SK-N-MC (cell line): ENCODE data around the gene EYA3.
"Not testable (repeated sequence)": the region's sequence is repeated elsewhere in the genome, so short reads cannot be mapped to it uniquely, and the experiment has no call there.

Source experiments
- DNase-seq: peaks from one replicate; pipeline ENCODE4 v3.0.0-alpha.2; 2011; ENCODE audit warnings: low read depth, low spot score
- H3K27ac ChIP-seq: fragments of 200-600 bp; sonication (generic); 2 replicates; pipeline ENCODE4 v1.5.1; 2016; ENCODE audit warnings: mixed run types
- H3K36me3 ChIP-seq: fragments of 200-600 bp; sonication (generic); 2 replicates; pipeline ENCODE4 v1.6.1; 2017; ENCODE audit warnings: antibody characterized with exemption, low read length, mixed read lengths; ENCODE audit not compliant: insufficient read depth
- H3K4me3 ChIP-seq: fragments of 200-600 bp; sonication (generic); 2 replicates; pipeline ENCODE4 v1.5.1; 2016
- H3K9ac ChIP-seq: fragments of 200-600 bp; sonication (generic); 2 replicates; pipeline ENCODE4 v1.8.0; 2017; ENCODE audit warnings: mixed run types, mixed read lengths; ENCODE audit not compliant: insufficient read length
- H3K9me3 ChIP-seq: fragments of 200-600 bp; sonication (generic); 2 replicates; pipeline ENCODE4 v1.6.1; 2017; ENCODE audit warnings: low read depth, mild to moderate bottlenecking, antibody characterized with exemption, low read length, moderate library complexity, mixed read lengths
- EZH2 ChIP-seq: fragments of 200-600 bp; sonication (generic); IDR thresholded peaks from one replicate; pipeline ENCODE4 v1.6.1; 2017; ENCODE audit warnings: antibody characterized with exemption
- FOXP2 ChIP-seq: optimal IDR thresholded peaks from 2 replicates; pipeline ENCODE3; 2011; ENCODE audit warnings: mild to moderate bottlenecking, moderate library complexity; ENCODE audit not compliant: insufficient read depth; ENCODE audit errors: extremely low read length, control extremely low read depth
- POLR2AphosphoS5 ChIP-seq: IDR thresholded peaks from 2 replicates; pipeline ENCODE4 v1.6.1; 2012; ENCODE audit warnings: mild to moderate bottlenecking, low read depth, low read length, borderline replicate concordance

Gene EYA3

GRCh38 chr1:27999055-27999454 is 89.4 kb downstream of the EYA3 start:
- Histone ChIP-seq H3K27ac (no peak overlapping the region), H3K4me3 (no peak overlapping the region), H3K36me3 (peaks cover 43% of the 10 kb centered on the region), H3K9ac (no peak overlapping the region), H3K9me3 (no peaks in the 10 kb centered on the region)
- DNase-seq = no peak
- TF ChIP-seq FOXP2 = no peak
- no peak for TF ChIP-seq EZH2
- no peak for TF ChIP-seq POLR2AphosphoS5

- H3K27ac ChIP-seq, DNase-seq, H3K9ac ChIP-seq, H3K9me3 ChIP-seq, H3K4me3 ChIP-seq: not testable (repeated sequence)
- H3K36me3 ChIP-seq = peaks cover 64% of the 10 kb centered on the region
These were observed 93.9 kb downstream of the EYA3 start for GRCh38 chr1:27994526-27994925.

GRCh38 chr1:27994060-27994459 is 94.3 kb downstream of the EYA3 start:
- Histone ChIP-seq H3K27ac (no peak overlapping the region), H3K9me3 (no peaks in the 10 kb centered on the region), H3K9ac (no peak overlapping the region), H3K36me3 (peaks cover 66% of the 10 kb centered on the region), H3K4me3 (no peak overlapping the region)
- no peak for DNase-seq
- TF ChIP-seq FOXP2 (no peak), EZH2 (no peak), POLR2AphosphoS5 (no peak)

GRCh38 chr1:27993241-27993640 is 95.2 kb downstream of the EYA3 start:
- H3K4me3 ChIP-seq = no peak overlapping the region
- H3K27ac ChIP-seq = no peak overlapping the region
- TF ChIP-seq POLR2AphosphoS5 (no peak), EZH2 (no peak), FOXP2 (no peak)
- H3K9me3 ChIP-seq = no peaks in the 10 kb centered on the region
- no peak overlapping the region for H3K9ac ChIP-seq
- DNase-seq = no peak
- peaks cover 70% of the 10 kb centered on the region for H3K36me3 ChIP-seq

- Histone ChIP-seq H3K36me3 (peaks cover 68% of the 10 kb centered on the region), H3K27ac (no peak overlapping the region), H3K9ac (no peak overlapping the region), H3K9me3 (no peaks in the 10 kb centered on the region), H3K4me3 (no peak overlapping the region)
- no peak for DNase-seq
- TF ChIP-seq POLR2AphosphoS5 (no peak), EZH2 (no peak), FOXP2 (no peak)
These were observed 96.1 kb downstream of the EYA3 start for GRCh38 chr1:27992276-27992675.

- no peak overlapping the region for H3K9ac ChIP-seq
- no peaks in the 10 kb centered on the region for H3K9me3 ChIP-seq
- H3K4me3 ChIP-seq = no peak overlapping the region
- TF ChIP-seq FOXP2 (no peak), POLR2AphosphoS5 (no peak), EZH2 (no peak)
- no peak for DNase-seq
- H3K36me3 ChIP-seq = peaks cover 60% of the 10 kb centered on the region
- H3K27ac ChIP-seq = no peak overlapping the region
These were observed 97.4 kb downstream of the EYA3 start for GRCh38 chr1:27990920-27991537.

- no peak overlapping the region for H3K9ac ChIP-seq
- no peak for DNase-seq
- H3K27ac ChIP-seq = no peak overlapping the region
- no peak overlapping the region for H3K4me3 ChIP-seq
- no peaks in the 10 kb centered on the region for H3K9me3 ChIP-seq
- no peaks in the 10 kb centered on the region; the same call in 1 of the 2 replicates for H3K36me3 ChIP-seq
- no peak for TF ChIP-seq POLR2AphosphoS5
- TF ChIP-seq FOXP2 = no peak
- no peak for TF ChIP-seq EZH2
These were observed 107.3 kb downstream of the EYA3 start for GRCh38 chr1:27981145-27981544.

GRCh38 chr1:27980216-27980845 is 108.1 kb downstream of the EYA3 start:
- Histone ChIP-seq H3K9me3 (no peaks in the 10 kb centered on the region), H3K36me3 (no peaks in the 10 kb centered on the region; the same call in 1 of the 2 replicates), H3K27ac (peak overlapping the region; percentile 42; the same call in 1 of the 2 replicates), H3K9ac (peak overlapping the region; percentile 29), H3K4me3 (no peak overlapping the region)
- DNase-seq = no peak
- TF ChIP-seq EZH2 = no peak
- no peak for TF ChIP-seq POLR2AphosphoS5

- H3K36me3 ChIP-seq = no peaks in the 10 kb centered on the region; the same call in 1 of the 2 replicates
- H3K9me3 ChIP-seq = no peaks in the 10 kb centered on the region
- DNase-seq = no peak
- H3K9ac ChIP-seq = peak overlapping the region; percentile 29
- peak overlapping the region; percentile 42; the same call in 1 of the 2 replicates for H3K27ac ChIP-seq
- no peak overlapping the region for H3K4me3 ChIP-seq
- TF ChIP-seq EZH2 (no peak), POLR2AphosphoS5 (no peak), FOXP2 (no peak)
These were observed 108.6 kb downstream of the EYA3 start for GRCh38 chr1:27979859-27980201.
